ENCODE data around the gene RABGAP1L. TPM values are rescaled to one million over a fixed set of nuclear protein-coding genes. Genes with fewer than 3 reads are reported as not detected.

Gene RABGAP1L
- polyA plus RNA-seq, 1 donor (not counting 4 experiments of a cell fraction or from before 2014, with no cell fraction given) = 24.2 TPM

DNA sequence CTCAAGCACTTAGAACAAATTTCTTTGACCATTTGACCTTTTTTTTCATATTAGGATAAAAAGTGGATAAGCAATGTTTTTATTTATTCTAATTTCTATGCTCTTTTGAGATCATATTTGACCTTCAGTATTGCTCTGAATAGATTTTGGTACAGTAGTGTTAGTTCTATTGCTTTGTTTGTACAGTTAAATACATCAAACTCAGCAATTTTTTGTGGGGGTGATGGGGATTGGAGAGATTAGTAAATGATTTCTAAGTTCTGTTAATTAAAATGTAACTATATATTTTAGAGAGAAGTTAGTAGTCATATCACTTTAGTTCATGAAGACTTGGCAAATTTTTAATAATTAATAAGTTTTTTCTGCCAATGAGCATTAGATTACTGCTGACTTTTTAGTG lies 286.0 kb downstream of the RABGAP1L start:
- H3K4me1 ChIP-seq (ENCODE audit: control insufficient read depth, extremely low read depth, insufficient read depth, low read length) = no peaks in the 10 kb centered on the region
- H3K27ac ChIP-seq (ENCODE audit: control insufficient read depth, insufficient read depth, low read length) = no peak overlapping the region
- no peak overlapping the region for H3K4me3 ChIP-seq (ENCODE audit: control insufficient read depth in 2 of 3, extremely low read depth in 1 of 3, insufficient read depth in 2 of 3, low read depth in 1 of 3, low read length in 3 of 3)
- no peak overlapping the region for H3K4me2 ChIP-seq (ENCODE audit: control insufficient read depth, extremely low read depth, insufficient read depth, low read depth, low read length)
- no peak for FAIRE-seq
- no peaks in the 10 kb centered on the region for H3K27me3 ChIP-seq (ENCODE audit: control insufficient read depth, extremely low read depth, insufficient read depth, low read length)
- no peaks in the 10 kb centered on the region for H3K36me3 ChIP-seq (ENCODE audit: control insufficient read depth in 2 of 2, extremely low read depth in 1 of 2, insufficient read depth in 2 of 2, low read length in 2 of 2)
- DNase-seq (ENCODE audit: low read depth, low spot score) = no peak
- H3K79me2 ChIP-seq (ENCODE audit: control insufficient read depth, insufficient read depth, low read length) = no peaks in the 10 kb centered on the region
- dilution Hi-C loops (cut with MboI; ENCODE audit: extremely low pct_ligation_motif_present, low sequenced_read_pairs) = no loop called here
- no peak for TF ChIP-seq EZH2 (IDR thresholded peaks at IDR 0.05; ENCODE audit: low read length)
- TF ChIP-seq, protein P1, sequence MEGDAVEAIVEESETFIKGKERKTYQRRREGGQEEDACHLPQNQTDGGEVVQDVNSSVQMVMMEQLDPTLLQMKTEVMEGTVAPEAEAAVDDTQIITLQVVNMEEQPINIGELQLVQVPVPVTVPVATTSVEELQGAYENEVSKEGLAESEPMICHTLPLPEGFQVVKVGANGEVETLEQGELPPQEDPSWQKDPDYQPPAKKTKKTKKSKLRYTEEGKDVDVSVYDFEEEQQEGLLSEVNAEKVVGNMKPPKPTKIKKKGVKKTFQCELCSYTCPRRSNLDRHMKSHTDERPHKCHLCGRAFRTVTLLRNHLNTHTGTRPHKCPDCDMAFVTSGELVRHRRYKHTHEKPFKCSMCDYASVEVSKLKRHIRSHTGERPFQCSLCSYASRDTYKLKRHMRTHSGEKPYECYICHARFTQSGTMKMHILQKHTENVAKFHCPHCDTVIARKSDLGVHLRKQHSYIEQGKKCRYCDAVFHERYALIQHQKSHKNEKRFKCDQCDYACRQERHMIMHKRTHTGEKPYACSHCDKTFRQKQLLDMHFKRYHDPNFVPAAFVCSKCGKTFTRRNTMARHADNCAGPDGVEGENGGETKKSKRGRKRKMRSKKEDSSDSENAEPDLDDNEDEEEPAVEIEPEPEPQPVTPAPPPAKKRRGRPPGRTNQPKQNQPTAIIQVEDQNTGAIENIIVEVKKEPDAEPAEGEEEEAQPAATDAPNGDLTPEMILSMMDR (optimal IDR thresholded peaks at IDR 0.05 in 1 of 3, IDR thresholded peaks at IDR 0.05 in 1 of 3, conservative IDR thresholded peaks at IDR 0.05 in 1 of 3; ENCODE audit: extremely low read depth in 1 of 3, insufficient read depth in 2 of 3, low read length in 3 of 3) = no peak
- no peaks in the 10 kb centered on the region for H3K9me3 ChIP-seq (ENCODE audit: control insufficient read depth, low read depth, low read length)
- no peak overlapping the region for H3K9ac ChIP-seq (ENCODE audit: control insufficient read depth, extremely low read depth, insufficient read depth, low read length)
- no peaks in the 10 kb centered on the region for H3K9me1 ChIP-seq (ENCODE audit: control insufficient read depth, extremely low read depth, insufficient read depth, low read length)
- no peak overlapping the region for H2AFZ ChIP-seq (ENCODE audit: control insufficient read depth, low read length)
- H4K20me1 ChIP-seq (ENCODE audit: control insufficient read depth, extremely low read depth, insufficient read depth, low read length) = no peaks in the 10 kb centered on the region

- Histone ChIP-seq H3K4me3 (ENCODE audit: control insufficient read depth in 2 of 3, extremely low read depth in 1 of 3, insufficient read depth in 2 of 3, low read depth in 1 of 3, low read length in 3 of 3) (no peak overlapping the region), H3K27me3 (ENCODE audit: control insufficient read depth, extremely low read depth, insufficient read depth, low read length) (no peaks in the 10 kb centered on the region), H3K36me3 (ENCODE audit: control insufficient read depth in 2 of 2, extremely low read depth in 1 of 2, insufficient read depth in 2 of 2, low read length in 2 of 2) (no peaks in the 10 kb centered on the region), H3K79me2 (ENCODE audit: control insufficient read depth, insufficient read depth, low read length) (no peaks in the 10 kb centered on the region), H3K4me2 (ENCODE audit: control insufficient read depth, extremely low read depth, insufficient read depth, low read depth, low read length) (no peak overlapping the region), H3K9me1 (ENCODE audit: control insufficient read depth, extremely low read depth, insufficient read depth, low read length) (no peaks in the 10 kb centered on the region), H4K20me1 (ENCODE audit: control insufficient read depth, extremely low read depth, insufficient read depth, low read length) (no peaks in the 10 kb centered on the region), H3K27ac (ENCODE audit: control insufficient read depth, insufficient read depth, low read length) (no peak overlapping the region), H3K9ac (ENCODE audit: control insufficient read depth, extremely low read depth, insufficient read depth, low read length) (no peak overlapping the region), H3K9me3 (ENCODE audit: control insufficient read depth, low read depth, low read length) (no peaks in the 10 kb centered on the region), H3K4me1 (ENCODE audit: control insufficient read depth, extremely low read depth, insufficient read depth, low read length) (no peaks in the 10 kb centered on the region), H2AFZ (ENCODE audit: control insufficient read depth, low read length) (no peak overlapping the region)
- TF ChIP-seq, protein P1 (optimal IDR thresholded peaks at IDR 0.05 in 1 of 3, IDR thresholded peaks at IDR 0.05 in 1 of 3, conservative IDR thresholded peaks at IDR 0.05 in 1 of 3; ENCODE audit: extremely low read depth in 1 of 3, insufficient read depth in 2 of 3, low read length in 3 of 3) = no peak
- no peak for TF ChIP-seq EZH2 (IDR thresholded peaks at IDR 0.05; ENCODE audit: low read length)
- FAIRE-seq (no peak), DNase-seq (ENCODE audit: low read depth, low spot score) (no peak)
- dilution Hi-C loops (cut with MboI; ENCODE audit: extremely low pct_ligation_motif_present, low sequenced_read_pairs) = no loop called here
These were observed 286.5 kb downstream of the RABGAP1L start for GRCh38 chr1:174445817-174446216.

All from keratinocyte (primary cell).